HG02852 (cell line): ENCODE results near the gene CHCHD1.
"Not testable (repeated sequence)": the region's sequence is repeated elsewhere in the genome, so short reads cannot be mapped to it uniquely, and the experiment has no call there.

Source experiments
- ATAC-seq: cut with Tn5 transposase; IDR thresholded peaks from one replicate; pipeline ENCODE4 v1.9.1; 2021; ENCODE audit warnings: mild to moderate bottlenecking, moderate library complexity; ENCODE audit not compliant: unreplicated experiment

The CHCHD1 gene

DNA sequence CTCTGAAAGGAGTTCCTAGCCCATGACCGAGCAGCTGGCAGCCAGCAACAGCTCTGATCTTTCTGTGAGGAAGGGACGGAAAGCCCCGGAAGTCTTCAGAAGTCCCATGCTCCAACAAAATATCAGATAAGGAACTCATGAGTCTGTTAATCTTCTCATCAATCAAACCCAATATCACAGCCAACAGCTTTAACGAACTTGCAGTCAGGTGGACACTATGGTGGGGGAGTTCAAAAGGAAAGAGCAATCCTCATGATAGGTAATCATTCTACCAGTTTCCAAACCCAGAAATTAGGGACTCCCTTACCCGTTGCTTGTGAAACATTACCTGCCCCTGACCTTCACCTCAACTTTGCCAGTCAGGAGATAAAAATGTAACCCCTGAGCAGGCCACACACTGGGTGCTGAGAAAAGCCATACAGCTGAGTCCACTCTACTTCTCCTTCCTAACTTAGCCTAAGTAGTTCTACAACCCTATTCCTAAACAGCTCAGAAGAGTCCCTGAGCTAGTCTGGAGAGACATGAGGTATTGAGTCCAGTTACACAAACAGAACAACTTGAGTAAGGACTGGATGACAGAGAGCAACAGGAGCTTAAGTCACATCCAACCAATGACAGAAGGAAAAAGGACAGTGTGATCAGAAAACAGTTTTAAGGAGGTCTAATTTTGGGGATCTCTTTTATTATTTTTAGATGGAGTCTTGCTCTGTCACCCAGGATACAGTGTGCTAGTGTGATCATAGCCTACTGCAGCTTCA is 27.4 kb downstream of the CHCHD1 start:
- ATAC-seq = no peak

- ATAC-seq = no peak
Measured at GRCh38 chr10:73810358-73810734, 28.5 kb downstream of the CHCHD1 start.

DNA sequence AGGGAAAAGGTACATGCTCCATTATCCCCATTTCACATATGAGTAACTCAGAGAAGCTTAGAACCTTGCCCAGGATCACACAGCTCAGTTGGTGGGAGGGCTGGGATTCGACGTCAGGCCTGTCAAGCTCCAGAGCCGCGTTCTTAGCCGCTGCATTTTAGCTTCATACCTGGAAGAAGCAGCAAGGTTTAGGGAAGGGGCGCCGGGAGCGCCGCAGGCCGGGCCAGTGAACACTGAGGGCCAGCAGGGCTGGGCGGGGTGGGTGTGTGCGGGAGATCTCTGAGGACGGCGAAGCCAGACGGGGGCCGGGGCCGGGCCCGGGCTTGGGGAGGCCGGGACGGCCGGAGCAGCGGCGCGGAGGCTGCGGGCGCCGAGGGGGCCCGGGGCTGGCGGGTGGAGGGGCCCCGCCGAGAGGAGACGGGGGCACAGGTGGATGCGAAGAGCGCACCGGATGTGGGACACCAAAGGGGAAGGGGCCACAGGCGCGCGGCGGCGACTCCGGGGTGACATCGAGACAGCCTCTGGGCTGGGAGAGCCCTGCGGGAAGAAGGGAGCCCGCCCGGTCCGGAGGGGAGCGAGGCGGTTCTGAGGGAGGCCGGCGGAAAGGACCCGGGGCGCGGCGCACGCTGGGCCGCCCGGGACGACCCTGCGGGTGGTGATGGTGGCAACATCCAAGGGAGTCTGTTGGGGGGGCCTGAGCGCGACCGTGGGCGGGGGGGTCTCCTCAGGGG is 29.1 kb downstream of the CHCHD1 start:
- peak; percentile 32 for ATAC-seq

- ATAC-seq = no peak
Measured at GRCh38 chr10:73812657-73813056, 30.8 kb downstream of the CHCHD1 start.

DNA sequence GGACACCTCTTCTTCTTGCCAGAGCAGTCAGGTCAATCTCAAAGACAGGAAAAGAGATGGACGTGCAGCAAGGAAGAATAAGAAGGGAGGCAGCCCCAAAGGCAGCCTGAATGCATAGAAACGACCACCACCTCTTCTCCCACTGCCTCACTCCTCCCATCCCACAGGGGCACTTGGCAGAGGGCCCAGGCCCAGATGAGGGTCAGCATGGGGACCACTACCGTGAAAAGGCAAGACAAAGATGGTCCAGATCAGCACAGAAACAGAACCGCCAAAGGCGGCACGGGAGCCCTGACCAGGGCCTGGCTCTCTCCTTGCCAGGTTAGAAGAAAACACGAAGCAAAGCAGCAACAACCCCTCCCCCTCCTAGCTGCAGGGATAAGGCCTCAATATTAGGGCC is 31.5 kb downstream of the CHCHD1 start:
- ATAC-seq = no peak

DNA sequence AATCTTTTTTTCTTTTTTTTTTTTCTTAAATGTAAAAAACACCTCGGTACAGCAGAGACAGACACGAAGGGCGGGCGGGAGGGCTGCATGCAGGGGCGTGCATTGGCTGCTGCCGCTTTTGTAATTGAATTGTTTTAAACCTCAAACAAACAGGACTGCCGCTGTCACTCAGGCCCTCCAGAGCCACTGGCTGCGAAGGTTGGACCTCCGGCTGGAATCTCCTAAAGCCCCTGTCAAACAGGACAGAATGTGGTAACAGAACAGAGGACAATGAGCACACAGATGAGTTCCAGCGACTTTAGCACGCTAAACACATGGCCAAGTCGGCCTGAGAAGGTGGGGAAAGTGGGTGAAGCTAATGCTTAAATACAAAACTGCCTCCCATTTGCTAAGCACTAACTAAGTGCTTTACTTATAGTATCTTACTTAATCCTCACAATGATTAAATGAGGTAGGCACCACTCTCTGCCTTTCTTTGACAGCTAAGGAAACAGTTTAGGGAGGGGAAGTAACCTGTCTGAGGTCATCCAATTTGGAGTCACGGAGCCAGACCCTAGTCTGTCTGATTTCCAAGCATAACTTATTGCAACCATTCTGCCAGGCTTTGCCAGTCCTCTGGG is 32.5 kb downstream of the CHCHD1 start:
- no peak for ATAC-seq

DNA sequence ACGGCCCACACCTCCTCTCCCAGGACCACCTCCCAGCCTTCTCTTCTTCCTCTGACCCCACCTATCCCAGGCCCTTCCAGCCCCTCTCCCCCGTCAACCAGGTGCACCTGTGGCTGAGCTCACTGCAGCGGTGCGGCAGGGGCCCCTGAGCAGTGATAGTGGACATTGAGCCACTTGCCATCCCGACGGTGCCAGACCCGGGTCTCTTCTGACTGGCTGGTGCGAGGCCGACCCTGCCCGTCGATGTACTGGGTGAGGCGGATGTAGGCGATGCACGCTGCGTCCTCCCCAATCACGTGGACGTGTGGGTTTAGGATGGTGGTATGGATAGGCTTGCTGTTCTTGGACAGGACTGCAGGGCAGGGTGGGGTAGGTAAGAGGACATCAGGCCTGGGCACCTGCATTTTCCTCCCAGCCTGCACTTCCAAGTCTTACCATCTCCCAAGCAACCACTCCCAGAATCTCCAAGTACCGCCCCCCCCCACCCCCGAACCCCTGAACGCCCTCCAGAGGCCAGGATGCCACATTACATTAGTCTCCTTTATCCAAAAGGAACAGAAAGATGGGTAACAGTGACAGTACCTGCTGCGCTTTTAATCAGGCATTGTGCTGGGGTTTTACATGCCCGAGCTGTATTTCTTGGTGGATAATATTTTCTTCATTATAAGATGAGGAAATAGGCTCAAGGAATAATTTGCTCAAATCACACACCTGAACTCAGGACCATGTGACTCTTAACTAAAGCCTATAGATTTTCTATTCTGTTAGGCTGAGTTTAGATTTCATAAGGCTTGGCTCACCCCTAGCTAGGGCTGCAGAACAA is 33.3 kb downstream of the CHCHD1 start:
- ATAC-seq = no peak

- no peak for ATAC-seq
Measured at GRCh38 chr10:73815719-73816030, 33.8 kb downstream of the CHCHD1 start.

DNA sequence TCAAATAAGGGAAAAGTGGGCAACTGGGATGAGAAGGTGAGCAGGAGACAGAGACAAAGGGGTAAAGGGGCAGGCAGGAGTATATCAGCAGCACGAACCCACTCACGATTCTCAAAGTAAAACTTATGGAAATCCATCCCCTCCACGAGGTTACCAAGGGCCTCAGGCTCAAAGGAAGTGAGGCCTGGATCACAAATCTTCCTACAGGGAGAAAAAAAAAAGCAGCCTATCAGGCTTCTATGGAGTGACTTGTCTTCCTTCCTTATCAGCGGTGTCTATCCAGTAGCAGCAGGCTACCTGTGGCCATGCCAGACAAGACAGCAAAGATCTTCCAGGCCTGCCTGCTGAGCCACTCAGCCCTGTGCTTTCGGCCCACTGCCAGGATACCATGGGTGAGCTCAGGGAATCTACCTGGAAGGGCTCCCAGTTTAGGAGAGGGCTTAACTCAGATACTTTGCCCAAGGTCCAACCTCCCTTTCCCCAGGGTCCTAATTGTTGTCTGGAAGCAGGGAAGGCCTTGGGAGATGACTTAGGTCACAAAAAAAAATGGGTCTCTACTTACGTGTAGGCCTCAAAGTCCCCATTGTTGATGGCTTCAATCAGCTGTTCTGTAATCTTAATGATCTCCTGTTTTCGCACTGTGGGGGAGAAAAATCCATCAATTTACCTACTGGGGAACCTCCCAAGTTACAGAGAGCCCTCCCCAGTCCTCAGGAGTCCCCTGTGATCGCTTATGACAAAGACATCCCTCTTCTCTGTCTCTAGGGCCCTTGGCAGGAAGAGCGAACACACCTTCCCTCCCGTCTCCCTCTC is 35.3 kb downstream of the CHCHD1 start:
- ATAC-seq = no peak

DNA sequence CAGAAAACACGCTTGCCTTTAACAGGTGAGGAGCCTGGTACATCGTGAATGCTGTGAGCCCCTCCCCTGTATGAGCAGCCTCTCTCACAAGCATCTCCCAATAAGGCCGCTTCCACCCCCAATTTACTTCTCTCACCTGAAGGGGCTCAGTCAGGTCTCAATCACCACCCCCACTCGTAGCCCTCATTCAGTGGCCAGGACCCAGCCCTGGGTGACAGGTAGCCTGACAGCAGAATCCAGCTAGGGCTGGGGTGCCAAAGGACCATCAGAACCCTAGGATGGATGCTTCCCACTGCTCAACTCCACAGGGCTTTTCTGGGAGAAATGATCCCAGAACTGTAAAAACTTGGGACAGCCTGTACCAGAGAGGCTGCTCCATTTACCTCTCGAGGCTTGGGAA is 36.0 kb downstream of the CHCHD1 start:
- no peak for ATAC-seq

- no peak for ATAC-seq
Measured at GRCh38 chr10:73818402-73818801, 36.6 kb downstream of the CHCHD1 start.

DNA sequence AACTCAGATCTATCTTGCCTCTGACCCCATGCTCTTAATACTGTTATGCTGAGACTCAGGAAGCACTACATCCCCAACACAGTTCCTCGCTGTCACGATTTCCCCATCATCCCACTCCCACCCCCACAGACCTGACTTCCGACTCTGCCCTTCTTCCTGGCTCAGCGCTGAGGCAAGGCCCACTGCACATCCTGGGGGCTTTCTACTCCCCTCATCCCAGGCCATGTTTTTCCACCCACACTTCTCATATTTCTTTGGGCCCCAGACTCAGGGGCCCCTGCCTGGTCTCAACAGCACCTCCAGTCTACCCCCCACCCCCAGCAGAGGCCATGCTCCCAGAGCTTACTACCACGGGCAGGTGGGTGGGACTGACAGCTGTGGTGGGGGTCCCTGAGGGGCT is 37.2 kb downstream of the CHCHD1 start:
- no peak for ATAC-seq

- ATAC-seq = no peak
Measured at GRCh38 chr10:73819513-73820093, 37.8 kb downstream of the CHCHD1 start.

DNA sequence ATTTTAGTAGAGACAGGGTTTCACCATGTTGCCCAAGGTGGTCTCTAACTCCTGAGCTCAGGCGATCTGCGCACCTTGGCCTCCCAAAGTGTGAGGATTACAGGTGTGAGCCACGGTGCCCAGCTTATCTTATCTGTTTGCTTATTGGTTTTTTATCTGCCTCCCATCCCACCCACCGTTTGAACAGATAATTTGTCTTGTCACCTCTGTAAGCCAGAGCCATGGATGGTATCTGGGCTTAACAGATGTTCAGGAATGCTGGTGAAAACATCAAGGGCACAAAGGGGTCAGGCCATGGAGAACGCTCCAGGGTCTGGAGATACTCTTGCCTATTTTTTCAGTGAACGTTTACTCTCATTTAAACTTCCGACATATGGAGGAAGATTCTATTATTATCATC is 41.5 kb downstream of the CHCHD1 start:
- ATAC-seq = no peak

DNA sequence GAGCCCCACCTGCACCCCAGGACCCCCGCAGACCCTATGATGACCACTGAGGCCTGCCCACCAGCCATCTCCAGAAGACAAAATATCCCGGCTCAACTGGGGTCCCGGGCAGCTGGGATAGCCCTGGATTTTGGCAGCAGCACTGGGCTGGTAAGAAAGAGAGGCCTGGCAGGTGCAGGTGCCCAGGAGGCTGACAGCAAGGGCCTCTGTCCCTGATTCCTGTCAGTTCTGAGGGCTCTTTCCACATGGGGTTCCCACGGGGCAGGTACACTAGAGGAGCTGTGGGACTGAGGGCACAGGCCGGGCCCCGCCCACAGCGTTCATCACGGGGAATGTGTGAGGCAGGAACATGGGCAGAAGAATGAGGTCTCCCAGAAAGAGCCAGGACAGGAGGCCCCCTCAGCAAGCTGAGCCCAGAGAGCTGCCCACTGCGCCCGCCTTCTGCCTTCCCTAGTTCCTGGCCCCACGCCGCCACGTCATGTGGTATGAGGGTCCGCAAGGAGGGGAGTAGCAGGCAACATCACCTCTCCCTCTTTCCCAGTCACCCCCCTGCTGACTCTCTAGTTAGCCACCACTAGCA is 42.4 kb downstream of the CHCHD1 start:
- ATAC-seq = no peak

DNA sequence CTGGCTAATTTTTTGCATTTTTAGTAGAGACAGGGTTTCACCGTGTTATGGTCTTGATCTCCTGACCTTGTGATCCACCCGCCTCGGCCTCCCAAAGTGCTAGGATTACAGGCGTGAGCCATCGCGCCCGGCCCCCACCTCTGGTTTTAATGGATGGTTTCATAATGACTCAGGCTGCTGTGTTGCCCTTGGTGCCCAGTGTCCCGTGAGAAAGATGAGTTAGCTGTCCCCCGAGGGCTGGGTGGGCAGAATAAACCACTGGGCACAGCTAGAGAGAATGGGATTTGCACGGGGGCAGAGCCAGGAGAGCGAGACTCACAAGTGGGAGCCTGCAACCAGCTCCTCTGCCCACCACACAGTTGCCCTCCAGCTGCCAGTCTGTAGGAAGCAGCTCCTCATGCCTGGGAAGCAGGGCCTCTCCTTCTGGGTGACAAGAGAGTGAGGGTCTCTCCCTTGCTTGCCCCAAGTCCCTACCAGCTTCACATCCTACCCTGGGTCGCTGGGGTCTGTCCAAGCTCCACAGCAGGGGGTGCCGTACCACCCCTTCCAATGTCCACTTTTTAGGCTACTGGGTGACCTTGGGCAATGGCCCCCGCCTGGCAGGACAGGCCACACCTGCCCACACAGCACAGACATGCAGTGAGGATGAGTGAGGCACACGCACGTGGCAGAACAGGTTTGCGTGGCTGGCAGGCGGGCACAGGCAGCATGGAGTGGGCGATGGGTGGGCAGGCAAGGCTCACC is 45.7 kb downstream of the CHCHD1 start:
- no peak for ATAC-seq

DNA sequence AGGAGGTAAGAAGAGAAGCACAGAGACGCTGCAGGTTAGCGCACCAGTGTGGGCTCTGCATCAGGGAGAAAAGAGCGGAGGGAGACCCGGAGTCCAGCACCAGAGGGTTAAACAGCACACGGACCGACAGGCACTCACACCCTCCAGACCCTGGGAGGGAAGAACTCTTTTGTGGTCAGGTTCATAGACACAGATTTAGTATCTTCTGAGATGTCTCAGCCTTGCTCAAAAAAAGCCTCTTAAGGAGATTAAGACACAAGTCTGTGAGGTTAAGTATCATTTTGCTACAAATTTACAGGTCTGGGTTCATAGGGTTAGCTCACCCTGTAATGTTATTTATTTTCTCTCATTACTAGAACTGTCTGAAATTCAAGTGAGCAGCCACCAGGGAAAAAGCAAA is 46.3 kb downstream of the CHCHD1 start:
- no peak for ATAC-seq

GRCh38 chr10:73829090-73829489 is 47.2 kb downstream of the CHCHD1 start:
- not testable (repeated sequence) for ATAC-seq
